HG02759 (cell line): Measurements from ENCODE around the gene MAEA.
"Not testable (repeated sequence)": the region's sequence is repeated elsewhere in the genome, so short reads cannot be mapped to it uniquely, and the experiment has no call there.

Experiments
- ATAC-seq: cut with Tn5 transposase; IDR thresholded peaks from one replicate; pipeline ENCODE4 v1.9.1; 2021; ENCODE audit warnings: mild to moderate bottlenecking, moderate library complexity; ENCODE audit not compliant: unreplicated experiment

MAEA gene

GRCh38 chr4:1318488-1319213 is 29.0 kb downstream of the MAEA start:
- no peak for ATAC-seq

DNA sequence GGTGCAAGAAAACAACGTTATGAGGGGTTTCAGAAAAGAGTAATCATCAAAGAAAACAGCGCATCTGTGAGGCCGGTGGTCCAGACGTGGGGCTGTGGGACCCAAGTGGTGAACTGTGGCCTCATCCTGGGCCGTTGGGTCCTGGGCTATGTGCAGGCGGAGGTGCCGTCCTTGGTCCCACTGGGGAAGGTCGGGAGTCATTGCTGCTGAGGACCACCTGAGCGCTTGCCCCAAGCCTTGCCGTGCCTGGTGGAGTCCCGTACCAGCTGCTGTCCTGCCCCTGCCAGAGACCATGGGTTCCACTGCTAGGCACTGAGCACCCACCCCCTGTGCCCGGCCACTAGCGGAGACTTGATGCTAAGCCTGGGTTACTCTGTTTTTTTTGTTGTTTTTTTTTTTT is 31.8 kb downstream of the MAEA start:
- ATAC-seq = no peak

DNA sequence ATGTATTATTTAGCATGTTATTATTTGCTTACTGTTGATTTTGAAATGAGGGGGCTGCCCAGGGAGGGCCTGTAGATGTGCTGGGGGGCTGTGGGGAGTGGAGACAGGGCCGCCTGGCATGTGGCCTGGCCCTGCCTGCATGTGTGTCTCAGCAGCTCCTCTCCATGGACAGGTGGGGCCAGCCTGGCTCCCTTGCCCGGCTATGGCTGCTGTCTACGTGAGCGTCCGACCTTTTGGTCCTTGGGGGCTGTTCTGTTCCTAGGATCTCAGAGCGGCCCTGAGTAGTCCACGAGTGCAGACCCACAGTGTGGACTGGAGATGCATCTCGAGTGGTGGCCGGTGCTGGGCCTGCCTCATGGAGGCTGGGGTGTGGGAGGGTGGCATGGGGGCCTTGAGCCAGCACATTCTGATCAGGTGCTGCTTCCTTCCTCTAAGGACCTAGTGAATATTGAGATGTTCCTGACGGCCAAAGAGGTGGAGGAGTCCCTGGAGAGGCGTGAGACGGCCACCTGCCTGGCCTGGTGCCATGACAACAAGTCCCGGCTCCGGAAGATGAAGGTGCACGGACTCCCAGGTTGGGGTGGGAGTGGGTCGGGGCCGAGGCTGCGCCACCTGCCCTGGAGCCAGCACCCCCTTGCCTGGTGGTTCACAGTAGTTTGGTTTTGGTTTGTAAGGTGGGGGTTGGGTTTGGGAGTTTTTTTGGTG is 32.4 kb downstream of the MAEA start:
- no peak for ATAC-seq

- ATAC-seq = no peak
These were observed 33.6 kb downstream of the MAEA start for GRCh38 chr4:1323280-1323634.

DNA sequence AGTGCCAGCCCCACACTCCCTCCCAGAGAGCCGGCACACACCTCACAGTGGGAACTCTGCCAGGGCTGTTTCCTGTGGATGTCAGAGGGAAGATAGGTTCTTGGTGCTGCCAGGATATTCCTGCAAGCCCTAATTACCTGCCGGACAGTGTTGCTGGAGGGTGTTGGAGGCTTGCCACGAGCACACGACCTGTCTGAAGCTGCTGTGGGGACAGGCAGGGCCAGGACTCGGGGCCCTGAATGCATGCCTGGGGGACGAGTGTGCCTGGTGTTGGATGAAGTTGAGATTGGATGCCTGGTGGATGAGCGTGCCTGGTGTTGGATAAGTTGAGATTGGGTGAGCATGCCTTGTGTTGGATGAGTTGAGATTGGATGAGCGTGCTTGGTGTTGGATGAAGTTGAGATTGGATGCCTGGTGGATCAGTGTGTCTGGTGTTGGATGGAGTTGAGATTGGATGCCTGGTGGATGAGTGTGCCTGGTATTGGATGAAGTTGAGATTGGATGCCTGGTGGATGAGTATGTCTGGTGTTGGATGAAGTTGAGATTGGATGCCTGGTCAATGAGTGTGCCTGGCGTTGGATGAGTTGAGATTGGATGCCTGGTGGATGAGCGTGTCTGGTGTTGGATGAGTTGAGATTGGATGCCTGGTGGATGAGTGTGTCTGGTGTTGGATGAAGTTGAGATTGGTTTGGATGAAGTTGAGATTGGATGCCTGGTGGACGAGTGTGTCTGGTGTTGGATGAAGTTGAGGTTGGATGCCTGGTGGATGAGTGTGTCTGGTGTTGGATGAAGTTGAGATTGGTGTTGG is 34.1 kb downstream of the MAEA start:
- no peak for ATAC-seq

DNA sequence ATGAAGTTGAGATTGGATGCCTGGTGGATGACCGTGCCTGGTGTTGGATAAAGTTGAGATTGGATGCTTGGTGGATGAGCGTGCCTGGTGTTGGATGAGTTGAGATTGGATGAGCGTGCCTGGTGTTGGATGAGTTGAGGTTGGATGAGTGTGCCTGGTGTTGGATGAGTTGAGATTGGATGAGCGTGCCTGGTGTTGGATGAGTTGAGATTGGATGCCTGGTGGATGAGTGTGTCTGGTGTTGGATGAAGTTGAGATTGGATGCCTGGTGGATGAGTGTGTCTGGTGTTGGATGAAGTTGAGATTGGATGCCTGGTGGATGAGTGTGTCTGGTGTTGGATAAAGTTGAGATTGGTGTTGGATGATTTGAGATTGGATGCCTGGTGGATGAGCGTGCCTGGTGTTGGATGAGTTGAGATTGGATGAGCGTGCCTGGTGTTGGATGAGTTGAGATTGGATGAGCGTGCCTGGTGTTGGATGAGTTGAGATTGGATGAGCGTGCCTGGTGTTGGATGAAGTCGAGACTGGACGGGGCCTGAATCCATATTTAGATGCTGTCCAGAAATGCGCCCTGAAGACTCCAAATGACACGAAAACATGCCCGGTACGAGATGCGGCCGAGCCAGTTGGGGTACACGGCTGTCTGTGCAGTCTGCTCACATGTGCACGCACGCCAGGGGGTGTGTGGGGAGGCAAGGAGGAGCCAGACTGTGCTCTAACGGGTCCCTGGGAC is 34.9 kb downstream of the MAEA start:
- ATAC-seq = not testable (repeated sequence)

DNA sequence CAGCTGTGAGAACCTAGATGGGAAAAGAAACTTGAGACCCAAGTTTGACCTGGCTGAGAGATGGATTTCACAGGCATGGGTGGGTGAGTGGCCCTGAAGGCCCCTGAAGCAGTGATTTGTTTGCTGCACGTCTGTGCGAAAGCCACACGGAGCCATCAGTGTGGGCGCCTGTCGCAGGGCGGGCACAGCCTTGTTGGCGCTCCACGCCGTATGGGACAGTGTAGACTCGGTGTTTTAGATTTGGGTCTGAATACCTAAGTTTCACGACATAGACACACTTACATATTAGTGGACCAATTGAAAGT is 35.4 kb downstream of the MAEA start:
- ATAC-seq = no peak

- no peak for ATAC-seq
These were observed 36.3 kb downstream of the MAEA start for GRCh38 chr4:1325681-1326635.

DNA sequence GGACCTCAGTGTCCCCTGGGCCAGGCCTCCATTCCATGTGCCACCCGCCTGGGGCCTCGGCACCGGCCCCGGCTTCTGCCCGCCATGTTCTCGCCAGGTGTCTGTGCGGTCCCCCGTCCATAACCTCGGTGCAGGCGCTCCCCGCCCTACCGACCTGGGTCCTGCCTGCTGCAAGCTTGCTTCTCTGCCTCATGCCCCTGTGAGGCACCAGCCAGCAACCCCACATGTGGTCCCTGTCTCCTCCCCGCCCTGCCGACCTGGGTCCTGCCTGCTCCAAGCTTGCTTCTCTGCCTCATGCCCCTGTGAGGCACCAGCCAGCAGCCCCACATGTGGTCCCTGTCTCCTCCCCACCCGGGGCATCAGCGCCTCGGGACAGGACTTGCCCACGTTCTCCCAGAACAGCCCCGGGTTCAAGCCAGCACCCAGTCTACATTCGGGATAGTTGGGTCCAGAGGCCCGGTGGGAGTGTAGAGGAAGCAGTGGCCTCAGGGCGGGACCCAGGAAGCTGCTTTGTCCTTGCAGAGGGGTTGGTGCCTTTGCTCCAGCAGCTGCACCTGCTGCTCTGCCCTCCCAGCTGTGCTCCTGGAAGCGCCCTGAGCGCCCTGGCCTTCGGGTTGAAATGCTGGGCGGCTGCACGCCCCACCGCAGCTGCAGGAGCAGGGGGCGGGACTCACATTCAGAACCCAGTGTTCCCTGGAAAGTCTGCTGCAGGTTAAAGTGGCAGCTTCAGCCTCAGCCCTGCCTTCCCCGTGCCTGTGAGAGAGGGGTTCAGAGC is 37.2 kb downstream of the MAEA start:
- ATAC-seq = no peak

DNA sequence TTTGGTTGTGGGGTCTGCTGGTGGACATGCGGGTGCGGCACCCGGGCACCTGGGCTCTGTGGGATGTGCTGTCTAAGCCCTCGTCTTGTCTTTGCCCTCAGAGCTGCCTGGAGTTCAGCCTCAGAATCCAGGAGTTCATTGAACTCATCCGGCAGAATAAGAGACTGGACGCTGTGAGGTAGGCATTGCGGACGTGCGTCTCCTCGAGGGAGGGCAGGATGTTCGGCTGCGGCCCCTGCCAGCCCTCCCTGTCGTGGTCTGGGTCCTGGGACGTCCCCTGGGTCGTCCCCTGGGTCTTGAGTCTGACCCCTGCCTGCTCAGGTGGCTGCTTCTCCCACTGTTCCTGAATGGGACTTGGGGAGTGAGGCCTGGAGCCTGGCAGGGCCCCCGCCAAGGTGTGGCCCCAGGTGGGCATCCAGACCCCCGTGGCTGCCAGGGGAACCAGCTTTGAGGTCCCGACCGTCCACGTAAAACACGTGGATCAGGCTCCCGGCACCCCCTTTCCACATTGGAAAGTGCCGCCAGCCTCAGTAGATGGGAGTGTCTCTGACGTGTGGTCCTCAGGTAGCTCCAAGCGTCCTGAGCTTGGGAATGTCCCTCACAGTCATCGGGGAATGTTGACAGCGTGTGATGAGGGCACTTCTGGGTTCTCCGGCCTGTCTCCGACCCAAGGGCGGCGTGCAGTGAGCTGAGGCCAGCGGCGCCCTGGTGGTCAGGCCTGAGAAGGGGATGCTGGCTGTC is 38.0 kb downstream of the MAEA start:
- no peak for ATAC-seq

GRCh38 chr4:1328267-1329155 is 38.8 kb downstream of the MAEA start:
- no peak for ATAC-seq

DNA sequence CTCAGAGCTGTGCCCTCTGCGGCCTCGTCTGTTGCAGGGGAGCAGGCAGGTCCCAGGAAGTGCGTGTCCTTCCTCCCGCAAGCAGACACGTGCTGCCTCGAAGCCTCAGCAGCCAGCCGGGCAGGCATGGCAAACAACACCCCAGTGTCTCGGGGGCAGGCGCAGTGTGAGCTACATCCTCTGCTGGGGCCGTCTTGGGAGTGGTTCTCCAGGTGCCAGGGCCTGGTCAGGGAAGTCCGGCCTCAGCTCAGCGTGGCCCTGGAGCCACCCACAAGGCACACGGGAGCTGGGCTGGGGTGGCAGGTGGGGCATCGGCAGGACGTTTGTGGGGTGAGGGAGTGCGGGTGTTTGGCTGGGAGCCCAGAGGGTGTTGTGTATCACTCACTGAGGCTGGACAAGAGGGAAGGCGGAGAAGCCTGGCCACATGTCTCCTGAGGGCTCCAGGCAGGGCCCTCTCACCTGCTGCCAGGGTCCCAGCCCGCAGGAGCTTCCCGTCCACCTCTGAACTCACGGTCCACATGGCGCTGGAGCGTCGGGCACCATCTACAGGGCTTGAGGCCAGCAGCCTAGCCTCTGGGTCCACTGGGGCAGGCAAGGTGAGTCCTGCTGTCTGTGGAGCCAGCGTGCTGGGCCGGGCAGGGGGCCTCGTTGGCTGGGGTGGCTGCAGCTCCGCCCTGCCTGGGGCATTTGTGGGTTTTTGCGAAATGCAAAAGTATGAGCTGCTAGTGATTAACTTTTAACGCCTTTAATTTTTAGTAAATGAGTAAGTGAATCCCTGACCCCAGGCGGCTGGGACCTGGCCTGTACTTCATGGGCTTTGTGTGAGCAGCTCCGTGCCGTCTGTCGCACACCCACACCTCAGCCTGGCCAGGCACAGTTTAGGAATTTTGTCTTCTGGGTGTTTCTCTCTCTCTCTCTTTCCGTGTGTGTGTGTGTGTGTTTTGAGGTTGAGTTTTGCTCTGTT is 40.0 kb downstream of the MAEA start:
- ATAC-seq = no peak

GRCh38 chr4:1330761-1331590 is 41.3 kb downstream of the MAEA start:
- no peak for ATAC-seq

DNA sequence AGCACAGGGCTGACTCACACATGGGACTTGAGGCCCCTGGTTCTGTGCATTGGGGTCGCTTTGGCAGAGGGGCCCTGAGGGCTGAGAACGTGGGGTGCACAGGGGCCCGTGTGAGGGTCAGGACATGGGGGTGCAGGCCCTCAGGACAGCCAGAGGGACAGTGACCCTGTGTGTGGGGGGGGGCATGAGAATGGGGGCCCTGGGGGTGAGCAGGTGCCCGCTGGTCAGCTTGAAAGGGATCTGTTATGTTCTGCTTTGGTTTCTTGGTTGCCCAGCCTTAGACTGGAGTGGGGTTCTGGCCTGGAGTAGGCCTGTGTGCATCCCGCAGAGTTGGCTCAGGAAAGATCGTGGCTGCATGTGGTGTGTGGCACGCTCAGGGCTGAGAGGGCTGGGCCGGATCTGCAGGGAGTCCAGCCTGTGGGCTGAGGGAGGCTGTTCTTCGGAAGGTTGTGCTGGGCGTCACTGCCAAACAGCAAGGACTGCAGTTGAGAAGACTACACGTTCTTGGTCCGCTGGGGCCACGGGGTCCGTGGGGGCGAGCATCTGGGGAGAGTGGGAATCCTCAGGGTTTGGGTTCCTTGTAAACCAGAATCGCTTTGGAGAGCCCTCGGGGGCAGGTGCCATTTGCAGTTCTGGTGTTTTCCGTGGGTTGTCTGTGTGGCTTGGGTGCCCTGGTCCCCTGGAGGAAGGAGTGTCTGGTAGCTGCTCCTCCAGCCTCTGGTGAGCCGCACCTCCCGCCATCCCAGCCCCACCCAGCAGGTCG is 42.1 kb downstream of the MAEA start:
- ATAC-seq = no peak

- no peak for ATAC-seq
These were observed 43.0 kb downstream of the MAEA start for GRCh38 chr4:1332686-1333085.
